Loucy (cell line): ENCODE measurements around the gene RNF141.

Experiments
- EZH2phosphoT487 ChIP-seq: fragments of 200-600 bp; IDR thresholded peaks from 2 replicates; pipeline ENCODE4 v1.6.1; 2018; ENCODE audit warnings: antibody characterized with exemption, mild to moderate bottlenecking, moderate library complexity, borderline replicate concordance
- TF ChIP-seq, protein P1 (sequence below): fragments of 200-600 bp; sonication (generic); conservative IDR thresholded peaks from 2 replicates; pipeline ENCODE4 v1.5.1; 2014; ENCODE audit warnings: mild to moderate bottlenecking, antibody characterized with exemption, low read length

DNA sequence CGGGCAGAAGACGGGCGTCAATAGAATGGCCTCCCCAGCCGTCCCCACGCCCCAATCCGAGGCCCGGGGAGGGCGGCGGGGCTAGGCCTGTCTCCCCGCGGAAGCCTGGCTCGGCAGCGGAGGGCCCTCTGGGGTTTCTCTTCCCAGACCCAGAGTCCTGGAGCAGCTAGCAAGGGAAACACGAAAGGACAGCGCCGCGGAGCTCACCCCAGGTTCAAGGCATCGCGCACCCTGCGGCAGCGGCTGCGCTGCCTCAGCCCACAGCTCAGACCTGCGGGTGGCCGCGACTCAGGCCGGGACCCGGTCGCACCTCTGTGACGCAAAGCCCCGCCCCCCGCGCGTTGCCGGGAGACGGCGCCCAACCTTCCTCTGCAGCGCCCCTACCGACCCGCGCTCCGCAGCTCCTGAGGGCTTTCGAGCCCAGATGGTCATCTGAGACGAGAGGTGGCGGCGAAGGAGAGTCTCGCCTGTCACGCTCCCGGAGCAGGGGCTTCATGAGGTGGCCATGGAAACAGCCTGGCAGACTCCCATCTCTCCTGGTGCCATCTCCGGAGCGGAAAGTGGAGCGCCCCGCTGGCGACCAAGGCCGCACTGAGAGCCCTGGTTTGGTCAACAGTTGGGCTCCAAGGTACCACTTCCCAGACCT lies at the start of gene RNF141:
- no peak for TF ChIP-seq EZH2phosphoT487
- TF ChIP-seq, protein P1, sequence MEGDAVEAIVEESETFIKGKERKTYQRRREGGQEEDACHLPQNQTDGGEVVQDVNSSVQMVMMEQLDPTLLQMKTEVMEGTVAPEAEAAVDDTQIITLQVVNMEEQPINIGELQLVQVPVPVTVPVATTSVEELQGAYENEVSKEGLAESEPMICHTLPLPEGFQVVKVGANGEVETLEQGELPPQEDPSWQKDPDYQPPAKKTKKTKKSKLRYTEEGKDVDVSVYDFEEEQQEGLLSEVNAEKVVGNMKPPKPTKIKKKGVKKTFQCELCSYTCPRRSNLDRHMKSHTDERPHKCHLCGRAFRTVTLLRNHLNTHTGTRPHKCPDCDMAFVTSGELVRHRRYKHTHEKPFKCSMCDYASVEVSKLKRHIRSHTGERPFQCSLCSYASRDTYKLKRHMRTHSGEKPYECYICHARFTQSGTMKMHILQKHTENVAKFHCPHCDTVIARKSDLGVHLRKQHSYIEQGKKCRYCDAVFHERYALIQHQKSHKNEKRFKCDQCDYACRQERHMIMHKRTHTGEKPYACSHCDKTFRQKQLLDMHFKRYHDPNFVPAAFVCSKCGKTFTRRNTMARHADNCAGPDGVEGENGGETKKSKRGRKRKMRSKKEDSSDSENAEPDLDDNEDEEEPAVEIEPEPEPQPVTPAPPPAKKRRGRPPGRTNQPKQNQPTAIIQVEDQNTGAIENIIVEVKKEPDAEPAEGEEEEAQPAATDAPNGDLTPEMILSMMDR: peak; percentile 67
